AG08395 (cell line): Measurements from ENCODE around the gene MRPL11.
A peak's percentile ranks its signal among the peaks of the same experiment; 100 is the strongest.

Source experiments
- DNase-seq: peaks from one replicate; pipeline ENCODE4 v3.0.0; 2012; ENCODE audit warnings: mixed read lengths, low spot score

The MRPL11 gene

DNA sequence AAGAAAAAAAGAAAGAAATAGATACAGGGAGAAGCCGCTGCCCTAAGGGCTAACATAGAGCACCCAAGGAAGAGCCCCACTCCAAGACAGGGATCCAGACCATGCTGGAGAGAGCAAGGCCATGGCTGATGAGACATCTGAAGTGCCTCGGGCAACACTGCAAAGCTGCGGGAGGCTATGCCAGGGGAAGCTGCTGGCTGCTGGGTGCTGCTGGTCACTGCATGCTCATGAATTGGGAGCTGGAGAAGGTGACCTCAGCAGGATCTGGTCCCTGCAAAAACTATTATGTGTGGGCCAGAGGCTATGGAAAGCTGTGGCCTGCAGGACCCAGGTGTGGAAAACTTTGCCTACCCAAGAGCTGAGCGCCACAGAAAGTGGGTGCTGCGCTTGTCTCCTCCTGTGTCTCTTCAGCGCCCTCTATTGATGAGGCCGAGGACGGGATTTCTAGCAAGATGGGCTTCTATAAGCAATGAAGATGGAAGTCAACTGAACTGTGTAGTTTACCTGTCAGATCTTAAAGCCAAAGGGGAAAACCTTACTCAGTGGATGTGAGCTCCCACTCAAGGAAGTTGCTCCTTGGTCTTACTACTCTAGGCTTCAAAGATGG lies 49.8 kb downstream of the MRPL11 start:
- DNase-seq, result peak; percentile 66

DNA sequence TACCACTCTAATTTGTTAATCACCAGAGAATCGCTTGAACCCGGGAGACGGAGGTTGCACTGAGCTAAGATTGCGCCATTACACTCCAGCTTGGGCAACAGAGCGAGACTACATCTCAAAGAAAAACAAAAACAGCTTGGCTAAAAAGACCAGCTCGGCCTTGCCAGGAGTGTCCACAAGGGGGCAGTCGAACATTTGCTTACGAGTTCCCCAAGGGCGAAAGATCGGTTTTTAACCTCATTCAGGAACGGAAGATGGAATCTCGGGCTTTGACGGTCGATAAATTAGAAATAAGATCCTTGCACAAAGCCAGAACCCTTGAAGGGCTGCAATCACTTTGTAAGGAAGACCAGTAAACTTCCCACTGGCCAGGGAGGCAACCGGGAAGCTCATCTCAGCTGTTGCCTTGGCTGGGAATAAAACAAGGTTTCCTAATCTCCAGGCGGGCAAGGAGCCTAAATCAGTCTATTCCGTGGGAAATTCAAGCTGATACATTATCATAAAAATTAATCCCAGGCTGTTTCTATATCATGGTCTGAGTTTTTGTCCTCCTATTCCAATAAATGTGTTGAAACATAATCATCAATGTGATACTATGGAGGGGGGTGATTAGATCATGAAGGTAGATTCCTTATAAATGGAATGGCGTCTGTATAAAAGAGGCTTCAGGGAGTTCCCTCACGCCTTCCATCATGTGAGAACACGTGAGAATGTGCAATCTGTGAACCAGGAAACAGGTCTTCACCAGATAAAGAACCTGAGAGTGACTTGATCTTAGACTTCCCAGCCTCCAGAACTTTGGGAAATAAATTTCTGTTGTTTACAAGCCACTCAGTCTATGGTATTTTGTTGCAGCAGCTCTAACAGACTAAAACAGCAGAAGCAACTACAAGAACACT lies 52.2 kb downstream of the MRPL11 start:
- DNase-seq, result peak; percentile 69
